Glomerular visceral epithelial cell (primary cell): ENCODE measurements around the gene TMEM208.
A peak's percentile ranks its signal among the peaks of the same experiment; 100 is the strongest.

Source experiments
- DNase-seq: peaks from one replicate; pipeline ENCODE4 v3.0.0-alpha.2; 2016; ENCODE audit errors: extremely low spot score

The TMEM208 gene

DNA sequence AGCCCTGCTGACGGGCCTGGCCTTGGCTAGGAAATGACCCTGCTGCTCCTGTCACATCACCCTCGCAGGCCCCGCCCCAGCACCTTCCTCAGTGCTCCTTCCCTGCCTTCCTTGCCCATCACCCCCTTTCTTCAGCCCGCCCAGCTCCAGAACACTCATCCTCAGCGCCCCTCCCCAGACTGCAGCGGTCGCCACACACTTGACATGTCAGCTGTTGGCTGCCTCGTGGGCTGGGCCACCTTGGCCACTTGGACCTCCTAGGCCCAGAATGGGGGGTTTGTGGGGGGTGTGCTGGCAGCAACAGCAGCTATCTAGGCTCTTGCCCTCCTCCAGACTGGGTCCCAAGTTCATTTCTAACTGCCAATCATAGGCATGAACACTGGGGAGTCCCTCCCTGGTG lies 17.4 kb upstream of the TMEM208 start:
- no peak for DNase-seq

DNA sequence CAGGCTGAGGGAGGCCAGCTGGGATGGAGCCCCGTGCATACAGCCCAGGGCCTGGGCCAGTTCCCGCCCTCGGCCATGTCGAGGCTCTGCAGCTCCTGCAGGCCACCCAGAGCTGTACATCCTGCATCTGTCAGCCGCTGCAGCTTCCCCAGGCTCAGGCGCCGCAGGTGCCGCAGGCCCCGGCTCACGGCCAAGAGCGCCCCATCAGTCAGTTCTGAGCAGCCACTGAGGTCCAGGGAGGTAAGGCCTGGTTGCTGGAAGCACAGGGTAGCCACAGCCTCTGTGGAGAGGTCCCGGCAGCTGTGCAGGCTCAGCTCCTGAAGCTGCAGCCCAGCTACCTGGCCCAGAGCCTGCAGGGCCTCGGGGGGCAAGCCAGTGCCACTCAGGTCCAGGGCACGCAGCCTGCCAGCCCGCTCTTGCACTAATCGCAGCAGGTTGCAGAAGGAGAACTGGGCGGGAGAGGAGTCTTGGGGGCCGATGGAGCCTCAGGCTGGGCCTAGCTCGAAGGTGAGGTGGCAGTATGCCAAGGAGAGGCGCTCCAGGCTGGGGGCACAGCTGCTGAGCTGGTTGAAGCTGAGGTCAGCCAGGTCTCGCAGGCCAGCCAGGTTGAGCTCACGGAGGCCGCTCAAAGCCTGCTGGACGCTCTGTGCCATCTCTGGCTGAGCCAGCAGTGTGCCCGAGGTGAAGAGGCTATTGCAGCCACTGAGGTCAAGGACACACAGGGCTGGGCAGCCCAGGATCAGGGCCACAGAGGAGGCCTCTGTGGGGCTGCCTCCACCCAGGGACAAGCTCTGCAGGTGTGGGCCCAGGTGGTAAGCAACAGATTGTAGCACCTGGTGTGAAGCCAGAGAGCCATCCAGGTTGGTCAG lies 16.6 kb upstream of the TMEM208 start:
- DNase-seq = no peak

DNA sequence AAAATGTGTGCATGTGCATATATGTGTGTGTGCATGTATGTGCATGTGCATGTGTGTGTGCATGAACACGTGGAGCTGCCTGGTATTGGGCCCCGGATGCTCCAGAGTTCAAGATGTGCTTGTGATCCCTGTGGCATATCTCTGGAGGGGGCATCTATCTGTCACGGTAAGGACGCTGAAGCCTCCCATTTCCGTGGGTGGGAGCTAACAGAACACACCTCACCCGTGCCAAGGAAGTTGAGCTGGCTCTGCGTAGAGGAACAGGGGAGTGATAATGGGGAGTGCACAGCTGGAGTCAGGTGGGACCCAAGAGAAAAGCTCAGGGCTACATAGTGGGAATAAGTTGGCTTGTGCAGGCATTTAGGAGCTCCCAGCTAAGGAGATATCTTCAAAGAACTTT lies 15.3 kb upstream of the TMEM208 start:
- no peak for DNase-seq

DNA sequence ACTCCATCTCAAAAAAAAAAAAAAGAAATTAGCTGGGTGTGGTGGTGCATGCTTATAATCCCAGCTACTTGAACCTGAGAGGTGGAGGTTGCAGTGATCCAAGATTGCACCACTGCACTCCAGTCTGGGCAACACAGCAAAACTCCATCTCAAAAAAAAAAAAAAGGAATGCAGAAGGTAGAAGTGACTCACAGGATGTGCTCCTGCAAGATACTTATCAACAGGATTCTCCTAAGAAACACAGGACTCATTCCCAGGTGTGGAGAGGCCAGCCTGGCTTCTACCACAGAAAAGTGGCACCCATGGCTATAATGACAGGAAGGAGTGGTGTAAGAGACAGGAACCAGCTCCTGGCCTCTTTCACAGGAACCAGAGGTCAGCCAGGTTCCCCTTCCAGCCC lies 14.2 kb upstream of the TMEM208 start:
- peak; percentile 19 for DNase-seq

DNA sequence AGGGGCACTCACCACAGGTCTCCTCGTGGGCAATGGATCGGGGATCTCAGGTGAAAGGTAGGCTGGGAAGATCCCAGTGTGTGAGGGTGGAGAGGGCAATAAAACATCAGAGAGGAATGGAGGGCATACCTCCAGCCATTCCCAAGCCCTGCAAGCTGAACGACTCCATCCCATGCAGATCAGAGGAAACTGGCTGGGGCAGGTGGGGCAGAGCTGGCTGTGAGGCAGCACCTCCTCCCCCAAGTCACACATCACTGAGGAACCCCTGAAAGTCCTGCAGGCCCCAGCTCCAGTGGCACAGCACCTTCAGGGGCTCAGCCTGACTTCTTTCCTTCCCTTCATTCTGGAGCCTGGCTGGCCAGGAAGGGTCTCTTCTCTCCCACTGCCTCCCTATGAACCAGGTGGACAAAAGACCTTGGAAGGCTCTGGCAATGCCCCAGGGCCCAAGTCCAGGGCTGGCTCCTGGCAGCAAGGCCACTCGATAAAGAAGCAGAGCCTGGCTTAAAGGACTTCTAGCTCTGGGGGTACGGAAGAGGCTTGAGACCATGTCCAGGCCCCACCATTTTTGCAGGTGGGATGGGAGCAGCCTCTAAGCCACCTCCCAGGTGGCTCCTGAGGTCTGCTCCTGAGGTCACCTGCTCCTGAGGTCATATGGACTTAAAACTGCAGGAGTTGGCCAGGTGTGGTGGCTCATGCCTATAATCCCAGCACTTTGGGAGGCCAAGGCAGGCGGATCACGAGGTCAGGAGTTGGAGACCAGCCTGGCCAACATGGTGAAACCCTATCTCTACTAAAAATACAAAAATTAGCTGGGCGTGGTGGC lies 13.5 kb upstream of the TMEM208 start:
- DNase-seq = no peak

DNA sequence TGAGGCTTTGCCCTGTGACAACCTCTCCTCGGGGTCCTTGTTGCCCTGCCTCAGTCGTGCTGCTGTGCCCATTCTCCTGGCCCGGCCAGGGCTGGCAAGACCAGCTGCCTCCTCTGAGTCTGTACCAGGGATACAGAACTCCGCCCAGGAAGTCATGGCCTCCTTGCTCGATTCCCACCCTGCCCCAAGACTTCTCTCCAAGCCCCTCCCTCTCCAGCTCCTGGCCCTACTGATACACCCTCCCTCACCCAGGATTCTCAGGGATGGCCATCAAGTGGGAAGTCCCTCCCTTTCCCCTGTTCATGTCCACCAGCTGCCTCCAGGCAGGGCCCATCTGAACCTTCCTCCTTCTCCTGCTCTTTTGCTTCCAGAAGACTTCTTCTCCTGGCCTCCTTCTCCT lies 11.2 kb upstream of the TMEM208 start:
- DNase-seq = no peak

DNA sequence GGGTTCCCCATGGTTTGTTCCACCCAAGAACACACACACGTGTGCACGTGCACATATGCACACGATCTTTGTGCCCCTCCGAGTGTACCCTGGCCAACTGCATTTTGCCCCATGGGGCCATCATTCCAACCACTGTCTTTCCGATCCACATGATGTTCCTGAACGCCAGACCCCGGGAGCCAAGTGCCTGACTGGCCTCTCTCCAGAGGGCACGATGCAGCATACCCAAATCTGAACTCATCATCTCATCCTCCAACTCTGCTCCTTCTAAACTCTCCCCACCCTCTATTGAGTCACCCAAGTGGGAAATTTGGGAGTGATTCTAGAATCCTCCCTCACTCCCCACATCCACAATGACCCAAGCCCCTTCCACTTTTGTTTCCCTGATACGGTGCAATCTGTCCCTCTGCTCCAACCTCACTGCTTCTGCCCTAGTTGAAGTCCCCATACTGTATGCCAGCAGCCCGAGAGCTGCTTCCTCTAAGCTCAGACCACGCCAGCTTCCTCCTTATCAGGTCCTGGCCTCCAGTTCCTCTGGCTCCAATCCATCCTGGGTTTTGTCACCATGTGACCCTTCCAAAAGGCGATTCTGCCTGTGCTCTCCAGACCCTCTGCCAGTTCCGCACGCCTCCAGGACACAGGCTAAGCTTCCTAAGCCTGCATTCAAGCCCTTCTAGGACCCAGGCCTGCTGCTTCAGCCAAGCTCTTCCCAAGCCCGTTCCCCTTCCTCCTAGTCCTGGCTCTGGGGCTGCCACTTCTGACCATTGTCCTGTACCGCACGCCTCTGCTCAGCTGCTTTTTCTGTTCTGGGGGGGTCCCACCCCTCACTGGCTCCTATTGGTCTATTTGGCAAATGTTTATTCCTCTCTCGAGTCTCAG lies 10.1 kb upstream of the TMEM208 start:
- DNase-seq = no peak

DNA sequence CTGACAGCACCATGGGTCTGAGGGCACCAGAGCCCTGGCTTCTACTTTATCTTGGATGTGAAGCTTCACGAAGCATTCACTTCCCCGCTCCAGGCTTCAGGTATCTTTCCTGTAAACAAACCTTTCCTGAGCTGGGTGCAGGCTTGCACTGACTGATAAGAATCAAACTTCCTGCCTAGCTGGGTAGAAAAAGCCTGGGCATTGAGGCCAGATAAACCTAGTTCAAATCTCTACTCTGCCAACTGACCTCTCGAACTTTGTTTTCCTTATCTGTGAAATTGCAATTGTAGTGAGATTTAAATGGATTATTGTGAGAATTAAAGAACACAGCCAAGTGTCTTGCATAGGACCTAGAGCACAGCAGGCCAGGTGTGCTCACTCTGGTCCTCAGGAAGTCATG lies 2.9 kb upstream of the TMEM208 start:
- no peak for DNase-seq

DNA sequence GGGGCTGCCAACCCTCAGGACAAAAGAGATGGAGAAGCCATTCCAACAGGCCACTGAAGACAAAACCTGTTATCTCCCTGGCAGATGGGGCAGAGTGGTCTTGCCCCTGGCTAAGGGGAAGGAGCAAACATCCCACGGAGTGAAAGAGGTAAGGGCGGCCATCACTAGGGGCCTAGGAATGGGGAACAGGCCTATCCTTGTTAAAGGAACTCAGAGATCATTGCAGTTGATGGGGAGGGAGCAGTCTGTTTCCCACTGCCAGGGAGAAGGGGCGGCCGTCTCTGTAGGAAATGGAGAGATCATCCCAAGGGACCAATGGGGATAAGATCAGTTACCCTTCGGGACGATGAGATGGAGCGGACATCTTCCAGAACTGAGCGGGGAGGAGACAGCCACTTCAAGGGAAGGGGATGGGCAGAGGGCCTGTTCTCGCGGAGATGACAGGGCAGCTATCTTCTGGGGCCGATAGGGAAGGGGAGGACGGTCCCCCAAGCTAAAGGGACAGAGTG lies 581 bp upstream of the TMEM208 start:
- DNase-seq = no peak

DNA sequence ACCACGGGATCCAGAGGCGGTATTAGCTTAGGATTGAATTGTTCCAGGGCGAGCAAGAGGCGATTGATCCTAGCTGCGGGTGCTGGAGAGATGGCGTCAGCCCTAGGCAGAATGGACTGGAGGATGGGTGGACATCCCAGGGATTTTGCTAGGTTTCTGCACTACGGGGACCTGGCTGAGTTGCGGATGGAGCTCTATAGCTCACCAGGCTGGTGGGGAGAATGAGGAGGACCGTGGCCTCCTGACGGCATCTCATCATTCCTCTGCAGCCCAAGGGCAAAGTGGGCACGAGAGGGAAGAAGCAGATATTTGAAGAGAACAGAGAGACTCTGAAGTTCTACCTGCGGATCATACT lies 614 bp downstream of the TMEM208 start:
- DNase-seq = no peak

DNA sequence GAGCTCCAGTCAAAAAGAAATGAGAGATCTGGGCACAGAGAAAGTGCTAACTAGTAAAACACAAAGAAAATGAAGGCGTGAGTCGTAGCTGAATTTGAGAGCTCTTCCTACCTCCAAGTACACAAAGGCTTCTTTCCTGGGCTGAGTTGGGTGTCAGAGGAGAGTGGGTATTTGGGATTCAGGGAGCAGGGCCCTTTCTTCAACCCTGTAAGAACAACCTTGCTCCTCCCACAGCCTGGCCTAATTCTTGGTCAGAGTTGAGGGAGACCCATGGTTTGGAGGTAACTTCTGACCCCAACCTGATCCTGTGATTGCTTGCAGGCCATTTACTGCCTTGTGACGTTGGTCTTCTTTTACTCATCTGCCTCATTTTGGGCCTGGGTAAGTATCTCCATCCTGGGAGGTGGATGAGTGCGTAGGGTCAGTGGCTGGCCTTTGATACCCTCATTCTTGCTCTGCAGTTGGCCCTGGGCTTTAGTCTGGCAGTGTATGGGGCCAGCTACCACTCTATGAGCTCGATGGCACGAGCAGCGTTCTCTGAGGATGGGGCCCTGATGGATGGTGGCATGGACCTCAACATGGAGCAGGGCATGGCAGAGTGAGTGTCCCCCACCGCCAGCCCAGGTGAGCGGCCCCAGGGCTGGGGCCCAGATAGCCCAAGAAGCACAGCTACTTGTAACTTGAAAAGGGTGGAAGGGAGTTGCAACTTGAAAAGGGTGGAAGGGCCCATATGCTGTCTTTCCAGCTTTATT lies 1.3 kb downstream of the TMEM208 start:
- no peak for DNase-seq

DNA sequence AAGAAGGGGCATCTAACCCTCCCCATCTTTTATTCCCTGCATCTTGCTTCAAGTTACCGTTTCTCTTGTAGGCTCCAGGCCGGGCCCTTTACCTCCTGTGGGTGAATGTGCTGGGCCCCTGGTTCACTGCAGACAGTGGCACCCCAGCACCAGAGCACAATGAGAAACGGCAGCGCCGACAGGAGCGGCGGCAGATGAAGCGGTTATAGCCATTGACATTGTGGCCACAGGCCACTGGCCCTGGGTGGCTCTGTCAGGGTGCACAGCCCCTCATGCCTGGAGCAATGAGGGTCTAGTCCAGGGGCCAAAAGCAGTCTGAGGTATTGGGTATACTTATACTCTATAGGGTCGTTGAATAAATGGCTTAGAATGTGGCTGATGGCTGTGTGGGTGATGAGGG lies 2.0 kb downstream of the TMEM208 start:
- no peak for DNase-seq

DNA sequence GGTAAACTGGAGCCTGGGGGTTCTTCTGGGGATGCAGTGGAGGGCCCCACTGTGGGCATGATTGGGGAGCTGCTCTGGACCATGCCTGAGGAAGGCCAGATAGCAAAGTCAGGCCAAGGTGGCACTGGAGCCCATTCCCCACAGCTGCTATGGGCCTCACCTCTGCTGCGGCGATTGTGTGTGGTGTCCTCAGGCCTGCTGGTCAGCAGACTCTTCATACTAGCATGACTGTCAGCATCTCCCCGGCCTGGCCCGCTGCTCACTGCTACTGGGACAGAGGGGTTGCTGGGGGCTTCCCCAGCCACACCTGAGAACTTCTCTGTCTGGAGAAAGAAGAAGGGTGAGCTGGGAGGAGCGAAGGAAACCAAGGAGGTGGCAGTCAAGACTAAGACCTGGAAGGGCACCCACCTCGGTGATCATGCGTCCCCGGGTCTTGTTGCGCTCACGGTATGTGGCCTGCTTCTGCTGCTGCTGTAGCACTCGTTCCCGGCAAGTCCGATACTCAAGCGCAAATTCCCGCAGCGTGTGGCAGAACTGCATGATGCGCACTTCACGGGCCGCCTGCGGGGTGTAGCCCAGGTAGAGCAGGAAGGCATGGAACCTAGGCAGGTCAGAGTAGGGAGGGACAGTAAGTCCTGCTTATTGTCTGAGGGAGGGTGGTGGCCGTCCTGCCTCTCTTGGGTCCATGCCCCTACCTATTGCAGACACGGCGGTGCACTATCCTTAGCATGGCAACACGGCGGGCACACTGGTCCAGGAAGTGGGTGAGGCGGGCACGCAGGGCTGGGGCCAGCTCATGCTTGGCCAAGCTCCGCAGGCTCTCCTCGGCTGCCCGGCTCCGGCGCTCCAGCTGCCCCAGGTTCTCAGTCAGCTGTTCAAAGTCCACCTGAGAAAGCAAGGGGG lies 3.2 kb downstream of the TMEM208 start:
- no peak for DNase-seq

DNA sequence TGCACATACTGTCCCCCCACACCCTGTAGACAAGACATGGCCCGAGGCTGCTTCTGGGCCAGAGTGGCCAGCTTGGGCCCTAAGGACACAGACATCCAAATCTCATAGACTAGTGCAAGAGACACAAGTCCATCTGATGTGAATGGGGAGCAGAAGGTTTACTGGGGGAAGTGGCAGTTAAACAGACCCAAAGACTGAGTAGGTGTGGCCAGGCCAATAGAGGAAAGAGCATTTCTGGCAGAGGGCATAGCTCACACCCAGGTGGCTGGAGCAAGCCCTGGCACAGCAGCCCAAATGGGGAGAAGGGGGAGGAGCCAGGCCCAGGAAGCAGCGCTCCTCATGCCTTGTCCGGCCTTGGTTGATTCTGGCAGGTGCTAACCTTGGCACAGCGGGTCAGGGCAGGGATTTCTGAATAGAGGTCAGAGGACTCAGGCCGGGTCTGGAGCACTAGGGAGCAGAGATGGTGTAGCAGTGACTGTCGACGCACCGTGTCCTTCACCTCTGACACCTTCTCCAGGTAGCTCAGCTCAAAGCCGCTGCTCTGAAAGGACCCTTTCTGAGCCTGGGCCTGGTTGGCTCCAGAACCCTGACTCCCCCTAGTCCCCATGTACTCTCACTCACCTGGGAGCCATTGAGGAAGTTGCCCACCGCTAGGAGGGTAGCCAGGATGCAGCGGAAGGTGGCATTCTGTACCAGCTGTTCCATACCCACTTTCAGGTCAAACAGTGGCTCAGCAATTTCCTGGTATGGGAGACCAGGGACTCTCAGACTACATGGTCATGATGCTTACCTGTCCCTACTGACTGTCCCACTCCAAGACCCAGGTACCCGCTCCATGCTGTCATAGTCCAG lies 4.1 kb downstream of the TMEM208 start:
- no peak for DNase-seq

DNA sequence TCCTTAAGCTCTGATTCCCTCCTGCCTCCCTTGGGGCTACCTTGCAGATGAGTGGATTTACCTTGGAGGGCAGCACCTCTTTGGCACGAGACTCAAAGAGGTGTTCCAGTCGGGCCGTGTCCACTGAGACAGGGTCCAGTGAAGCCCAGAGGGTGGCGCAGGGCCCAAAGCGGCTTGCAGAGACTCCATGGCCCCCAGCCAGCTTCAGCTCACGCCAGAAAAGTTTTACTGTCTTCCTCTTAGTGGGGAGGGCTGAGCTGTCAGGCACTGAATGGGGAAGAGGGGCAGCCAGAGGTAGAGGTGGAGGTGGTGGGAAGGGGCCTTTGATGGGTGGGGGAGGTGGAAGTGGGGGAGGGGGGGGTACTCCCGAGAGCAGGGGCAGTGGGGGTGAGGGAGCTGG lies 6.7 kb downstream of the TMEM208 start:
- DNase-seq = no peak

DNA sequence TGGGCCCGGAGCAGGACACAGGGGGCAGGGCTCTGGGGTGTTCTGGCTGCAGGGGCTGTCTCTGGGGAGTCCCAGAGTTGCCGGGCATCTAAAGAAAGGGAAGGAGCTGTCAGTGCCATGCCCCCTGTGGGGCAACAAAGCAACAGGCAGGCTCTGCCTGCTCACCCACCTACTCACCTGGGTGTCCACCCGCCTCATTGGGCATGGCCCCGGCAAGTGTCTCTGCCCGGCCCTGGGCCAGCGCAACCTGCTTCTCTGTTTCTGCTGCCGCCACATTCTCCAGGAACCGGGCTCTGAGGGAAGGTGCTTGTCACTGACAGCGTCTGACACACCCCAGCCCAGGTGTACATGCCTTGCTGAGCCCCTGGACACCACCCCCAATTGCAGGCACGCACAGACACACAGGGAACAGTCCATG lies 7.3 kb downstream of the TMEM208 start:
- DNase-seq = no peak

DNA sequence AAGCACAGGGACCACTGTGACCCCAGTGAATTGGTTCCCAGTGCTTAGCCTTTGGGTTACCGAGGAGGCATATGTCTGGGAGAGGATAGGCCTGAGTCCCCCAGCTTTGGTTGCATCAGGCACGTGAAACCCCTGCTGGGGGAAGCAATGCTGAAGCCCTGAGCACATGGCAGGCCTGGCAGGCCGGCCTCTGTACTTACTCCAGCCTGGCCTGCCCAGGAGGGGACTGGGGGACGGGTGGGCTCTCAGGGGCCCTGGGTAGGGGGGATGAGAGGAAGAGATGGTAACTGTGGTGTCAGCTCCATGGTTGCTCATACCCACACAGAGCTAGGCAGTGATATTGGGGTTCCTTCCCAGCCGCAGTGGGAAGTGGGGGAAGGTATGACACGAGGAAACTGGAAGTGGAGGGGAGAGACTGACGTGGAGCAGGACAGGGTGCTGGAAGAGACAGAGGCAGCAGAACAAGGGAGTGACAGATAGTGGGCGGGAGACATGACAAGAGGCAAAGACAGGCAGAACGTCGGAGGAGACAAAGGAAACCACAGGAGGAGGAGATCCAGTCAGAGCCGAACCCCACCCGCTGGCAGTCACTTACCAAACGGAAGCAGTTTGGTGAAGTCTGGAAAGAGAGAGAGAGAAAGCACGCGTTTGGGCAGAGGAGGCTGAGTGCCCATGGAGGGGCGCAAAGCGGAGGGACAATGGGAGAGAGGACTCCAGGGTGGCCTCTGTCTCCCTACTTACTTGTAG lies 9.1 kb downstream of the TMEM208 start:
- no peak for DNase-seq

DNA sequence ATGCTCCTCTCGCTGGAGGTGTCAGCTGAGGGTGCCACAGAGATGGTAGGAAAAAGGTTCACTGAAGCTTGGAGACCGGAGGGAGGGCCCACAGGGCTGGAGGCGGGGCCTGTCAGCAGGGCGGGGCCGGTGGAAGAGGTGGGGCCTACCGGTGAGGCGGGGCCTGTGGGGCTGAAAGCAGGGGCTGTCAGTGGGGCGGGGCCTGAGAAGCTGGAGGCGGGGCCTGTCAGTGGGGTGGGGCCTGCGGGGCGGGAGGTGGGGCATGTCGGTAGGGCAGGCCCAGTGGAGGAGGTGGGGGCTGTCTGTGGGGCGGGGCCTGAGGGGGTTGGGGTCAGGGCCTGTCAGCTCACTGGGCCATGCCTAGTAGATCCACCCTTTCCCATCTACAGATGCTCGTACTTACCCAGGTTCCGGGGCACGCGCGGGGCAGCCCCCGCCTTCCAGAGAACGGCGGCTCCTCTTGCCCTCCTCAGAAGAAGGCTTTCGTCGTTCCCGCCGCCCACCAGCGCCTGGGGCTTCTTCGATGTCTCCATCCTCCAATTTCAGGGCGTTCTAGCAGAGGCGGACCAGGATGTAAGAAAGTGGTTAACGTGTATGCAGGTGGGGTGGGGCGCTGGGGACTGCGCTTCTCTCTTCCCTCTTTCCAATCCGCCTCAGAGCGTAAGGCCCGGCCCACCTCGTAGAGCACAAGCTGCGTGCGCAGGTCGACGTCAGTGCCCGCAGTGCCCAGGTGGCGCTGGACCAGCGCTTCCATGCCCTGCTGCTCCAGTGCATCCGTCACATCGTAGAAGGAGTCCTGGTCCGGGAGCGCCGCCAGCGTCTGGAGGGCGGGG lies 9.8 kb downstream of the TMEM208 start:
- peak; percentile 45 for DNase-seq
